Erythroblast (primary cell): Measurements from ENCODE around the gene ITSN1.
"Not testable (repeated sequence)": the region's sequence is repeated elsewhere in the genome, so short reads cannot be mapped to it uniquely, and the experiment has no call there.

Experiments
- GATA1 ChIP-seq: IDR thresholded peaks from 2 replicates; pipeline ENCODE4 v1.6.1; 2011; ENCODE audit warnings: low read depth, mild to moderate bottlenecking, control low read depth, low read length, moderate library complexity
- POLR2A ChIP-seq: IDR thresholded peaks from 2 replicates; pipeline ENCODE4 v1.6.1; 2011; ENCODE audit warnings: mild to moderate bottlenecking, low read length

DNA sequence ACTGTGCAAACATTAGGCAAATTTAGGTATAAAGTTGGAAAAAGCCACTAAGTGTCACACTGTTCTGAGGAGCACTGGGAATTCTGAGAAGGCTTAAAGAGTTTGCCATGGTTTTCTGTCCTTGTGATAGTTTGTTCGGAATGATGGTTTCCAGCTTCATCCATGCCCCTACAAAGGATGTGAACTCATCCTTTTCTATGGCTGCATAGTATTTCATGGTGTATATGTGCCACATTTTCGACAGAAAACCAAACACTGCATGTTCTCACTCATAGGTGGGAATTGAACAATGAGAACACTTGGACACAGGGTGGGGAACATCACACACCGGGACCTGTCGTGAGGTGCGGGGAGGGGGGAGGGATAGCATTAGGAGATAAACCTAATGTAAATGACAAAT is 34.4 kb downstream of the ITSN1 start:
- not testable (repeated sequence) for TF ChIP-seq POLR2A, GATA1
